ENCODE measurements around the gene RCBTB1.

DNA sequence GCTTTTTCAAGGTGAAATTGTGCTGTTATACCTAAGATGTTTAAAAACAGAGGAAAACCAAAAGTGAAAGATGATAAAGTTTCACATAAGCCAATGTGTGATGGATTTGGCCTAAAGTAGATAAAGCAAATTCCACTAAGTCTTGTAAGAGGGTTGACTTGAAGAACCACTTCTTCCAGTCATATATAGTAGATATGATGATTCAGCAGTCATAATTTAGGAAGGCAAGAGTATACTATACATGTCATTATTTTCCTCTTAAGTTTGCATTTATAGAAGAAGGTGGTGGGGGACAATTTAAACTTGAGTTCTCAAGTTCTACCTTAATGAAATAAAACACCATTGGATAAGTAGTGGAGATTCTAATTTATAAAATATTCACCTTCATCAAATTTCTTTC is 52.3 kb downstream of the RCBTB1 start:
- TF ChIP-seq, protein P1, sequence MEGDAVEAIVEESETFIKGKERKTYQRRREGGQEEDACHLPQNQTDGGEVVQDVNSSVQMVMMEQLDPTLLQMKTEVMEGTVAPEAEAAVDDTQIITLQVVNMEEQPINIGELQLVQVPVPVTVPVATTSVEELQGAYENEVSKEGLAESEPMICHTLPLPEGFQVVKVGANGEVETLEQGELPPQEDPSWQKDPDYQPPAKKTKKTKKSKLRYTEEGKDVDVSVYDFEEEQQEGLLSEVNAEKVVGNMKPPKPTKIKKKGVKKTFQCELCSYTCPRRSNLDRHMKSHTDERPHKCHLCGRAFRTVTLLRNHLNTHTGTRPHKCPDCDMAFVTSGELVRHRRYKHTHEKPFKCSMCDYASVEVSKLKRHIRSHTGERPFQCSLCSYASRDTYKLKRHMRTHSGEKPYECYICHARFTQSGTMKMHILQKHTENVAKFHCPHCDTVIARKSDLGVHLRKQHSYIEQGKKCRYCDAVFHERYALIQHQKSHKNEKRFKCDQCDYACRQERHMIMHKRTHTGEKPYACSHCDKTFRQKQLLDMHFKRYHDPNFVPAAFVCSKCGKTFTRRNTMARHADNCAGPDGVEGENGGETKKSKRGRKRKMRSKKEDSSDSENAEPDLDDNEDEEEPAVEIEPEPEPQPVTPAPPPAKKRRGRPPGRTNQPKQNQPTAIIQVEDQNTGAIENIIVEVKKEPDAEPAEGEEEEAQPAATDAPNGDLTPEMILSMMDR (tag by site-specific recombination; IDR thresholded peaks at IDR 0.05): no peak
- TF ChIP-seq, protein P2, sequence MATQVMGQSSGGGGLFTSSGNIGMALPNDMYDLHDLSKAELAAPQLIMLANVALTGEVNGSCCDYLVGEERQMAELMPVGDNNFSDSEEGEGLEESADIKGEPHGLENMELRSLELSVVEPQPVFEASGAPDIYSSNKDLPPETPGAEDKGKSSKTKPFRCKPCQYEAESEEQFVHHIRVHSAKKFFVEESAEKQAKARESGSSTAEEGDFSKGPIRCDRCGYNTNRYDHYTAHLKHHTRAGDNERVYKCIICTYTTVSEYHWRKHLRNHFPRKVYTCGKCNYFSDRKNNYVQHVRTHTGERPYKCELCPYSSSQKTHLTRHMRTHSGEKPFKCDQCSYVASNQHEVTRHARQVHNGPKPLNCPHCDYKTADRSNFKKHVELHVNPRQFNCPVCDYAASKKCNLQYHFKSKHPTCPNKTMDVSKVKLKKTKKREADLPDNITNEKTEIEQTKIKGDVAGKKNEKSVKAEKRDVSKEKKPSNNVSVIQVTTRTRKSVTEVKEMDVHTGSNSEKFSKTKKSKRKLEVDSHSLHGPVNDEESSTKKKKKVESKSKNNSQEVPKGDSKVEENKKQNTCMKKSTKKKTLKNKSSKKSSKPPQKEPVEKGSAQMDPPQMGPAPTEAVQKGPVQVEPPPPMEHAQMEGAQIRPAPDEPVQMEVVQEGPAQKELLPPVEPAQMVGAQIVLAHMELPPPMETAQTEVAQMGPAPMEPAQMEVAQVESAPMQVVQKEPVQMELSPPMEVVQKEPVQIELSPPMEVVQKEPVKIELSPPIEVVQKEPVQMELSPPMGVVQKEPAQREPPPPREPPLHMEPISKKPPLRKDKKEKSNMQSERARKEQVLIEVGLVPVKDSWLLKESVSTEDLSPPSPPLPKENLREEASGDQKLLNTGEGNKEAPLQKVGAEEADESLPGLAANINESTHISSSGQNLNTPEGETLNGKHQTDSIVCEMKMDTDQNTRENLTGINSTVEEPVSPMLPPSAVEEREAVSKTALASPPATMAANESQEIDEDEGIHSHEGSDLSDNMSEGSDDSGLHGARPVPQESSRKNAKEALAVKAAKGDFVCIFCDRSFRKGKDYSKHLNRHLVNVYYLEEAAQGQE (tag by site-specific recombination; IDR thresholded peaks at IDR 0.05): no peak
- no peak for TF ChIP-seq ZNF776 (tag by site-specific recombination; IDR thresholded peaks at IDR 0.05; ENCODE audit: borderline replicate concordance)
- TF ChIP-seq ZSCAN23 (tag by site-specific recombination; IDR thresholded peaks at IDR 0.05): no peak
- TF ChIP-seq TCF7L2 (IDR thresholded peaks at IDR 0.05; ENCODE audit: borderline replicate concordance, low read depth, low read length): no peak
- TF ChIP-seq, protein P3, sequence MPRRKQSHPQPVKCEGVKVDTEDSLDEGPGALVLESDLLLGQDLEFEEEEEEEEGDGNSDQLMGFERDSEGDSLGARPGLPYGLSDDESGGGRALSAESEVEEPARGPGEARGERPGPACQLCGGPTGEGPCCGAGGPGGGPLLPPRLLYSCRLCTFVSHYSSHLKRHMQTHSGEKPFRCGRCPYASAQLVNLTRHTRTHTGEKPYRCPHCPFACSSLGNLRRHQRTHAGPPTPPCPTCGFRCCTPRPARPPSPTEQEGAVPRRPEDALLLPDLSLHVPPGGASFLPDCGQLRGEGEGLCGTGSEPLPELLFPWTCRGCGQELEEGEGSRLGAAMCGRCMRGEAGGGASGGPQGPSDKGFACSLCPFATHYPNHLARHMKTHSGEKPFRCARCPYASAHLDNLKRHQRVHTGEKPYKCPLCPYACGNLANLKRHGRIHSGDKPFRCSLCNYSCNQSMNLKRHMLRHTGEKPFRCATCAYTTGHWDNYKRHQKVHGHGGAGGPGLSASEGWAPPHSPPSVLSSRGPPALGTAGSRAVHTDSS (tag by site-specific recombination; IDR thresholded peaks at IDR 0.05): no peak
- no peak for TF ChIP-seq ZNF174 (tag by site-specific recombination; IDR thresholded peaks at IDR 0.05)
- TF ChIP-seq ZNF830 (tag by site-specific recombination; IDR thresholded peaks at IDR 0.05; ENCODE audit: low read depth): no peak
- TF ChIP-seq ZNF394 (tag by site-specific recombination; IDR thresholded peaks at IDR 0.05; ENCODE audit: borderline replicate concordance): no peak
- no peak for TF ChIP-seq KLF1 (tag by site-specific recombination; IDR thresholded peaks at IDR 0.05)
- TF ChIP-seq, protein P4, sequence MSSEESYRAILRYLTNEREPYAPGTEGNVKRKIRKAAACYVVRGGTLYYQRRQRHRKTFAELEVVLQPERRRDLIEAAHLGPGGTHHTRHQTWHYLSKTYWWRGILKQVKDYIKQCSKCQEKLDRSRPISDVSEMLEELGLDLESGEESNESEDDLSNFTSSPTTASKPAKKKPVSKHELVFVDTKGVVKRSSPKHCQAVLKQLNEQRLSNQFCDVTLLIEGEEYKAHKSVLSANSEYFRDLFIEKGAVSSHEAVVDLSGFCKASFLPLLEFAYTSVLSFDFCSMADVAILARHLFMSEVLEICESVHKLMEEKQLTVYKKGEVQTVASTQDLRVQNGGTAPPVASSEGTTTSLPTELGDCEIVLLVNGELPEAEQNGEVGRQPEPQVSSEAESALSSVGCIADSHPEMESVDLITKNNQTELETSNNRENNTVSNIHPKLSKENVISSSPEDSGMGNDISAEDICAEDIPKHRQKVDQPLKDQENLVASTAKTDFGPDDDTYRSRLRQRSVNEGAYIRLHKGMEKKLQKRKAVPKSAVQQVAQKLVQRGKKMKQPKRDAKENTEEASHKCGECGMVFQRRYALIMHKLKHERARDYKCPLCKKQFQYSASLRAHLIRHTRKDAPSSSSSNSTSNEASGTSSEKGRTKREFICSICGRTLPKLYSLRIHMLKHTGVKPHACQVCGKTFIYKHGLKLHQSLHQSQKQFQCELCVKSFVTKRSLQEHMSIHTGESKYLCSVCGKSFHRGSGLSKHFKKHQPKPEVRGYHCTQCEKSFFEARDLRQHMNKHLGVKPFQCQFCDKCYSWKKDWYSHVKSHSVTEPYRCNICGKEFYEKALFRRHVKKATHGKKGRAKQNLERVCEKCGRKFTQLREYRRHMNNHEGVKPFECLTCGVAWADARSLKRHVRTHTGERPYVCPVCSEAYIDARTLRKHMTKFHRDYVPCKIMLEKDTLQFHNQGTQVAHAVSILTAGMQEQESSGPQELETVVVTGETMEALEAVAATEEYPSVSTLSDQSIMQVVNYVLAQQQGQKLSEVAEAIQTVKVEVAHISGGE (tag by site-specific recombination; conservative IDR thresholded peaks at IDR 0.05; ENCODE audit: low read depth): no peak
- no peak for TF ChIP-seq MZF1 (tag by site-specific recombination; IDR thresholded peaks at IDR 0.05; ENCODE audit: borderline replicate concordance)
- TF ChIP-seq ZSCAN30 (tag by site-specific recombination; IDR thresholded peaks at IDR 0.05): no peak

Data from HEK293 (cell line).